ENCODE data around the gene GNLY.

The GNLY gene

DNA sequence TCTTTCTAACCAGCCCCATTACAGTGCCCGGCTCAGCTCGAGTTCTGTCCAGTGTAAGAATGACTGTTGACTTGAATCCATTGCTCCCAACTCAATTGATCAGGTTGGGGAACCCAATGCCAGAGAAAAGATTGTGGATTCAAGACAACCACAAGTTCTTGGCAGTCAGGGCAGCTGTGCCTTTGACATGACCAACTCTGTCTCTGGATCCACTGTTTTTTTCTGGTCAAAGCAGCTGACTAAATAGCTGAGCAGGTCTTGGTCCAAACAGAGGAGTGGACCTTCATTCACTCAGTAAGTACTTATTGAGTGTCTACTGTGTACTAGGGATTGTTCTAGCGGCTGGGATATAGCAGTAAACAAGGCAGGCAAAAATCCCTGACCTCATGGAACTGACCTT is 53.3 kb downstream of the GNLY start:
- no peak for DNase-seq (ENCODE audit: low read depth)
- TF ChIP-seq, protein P1, sequence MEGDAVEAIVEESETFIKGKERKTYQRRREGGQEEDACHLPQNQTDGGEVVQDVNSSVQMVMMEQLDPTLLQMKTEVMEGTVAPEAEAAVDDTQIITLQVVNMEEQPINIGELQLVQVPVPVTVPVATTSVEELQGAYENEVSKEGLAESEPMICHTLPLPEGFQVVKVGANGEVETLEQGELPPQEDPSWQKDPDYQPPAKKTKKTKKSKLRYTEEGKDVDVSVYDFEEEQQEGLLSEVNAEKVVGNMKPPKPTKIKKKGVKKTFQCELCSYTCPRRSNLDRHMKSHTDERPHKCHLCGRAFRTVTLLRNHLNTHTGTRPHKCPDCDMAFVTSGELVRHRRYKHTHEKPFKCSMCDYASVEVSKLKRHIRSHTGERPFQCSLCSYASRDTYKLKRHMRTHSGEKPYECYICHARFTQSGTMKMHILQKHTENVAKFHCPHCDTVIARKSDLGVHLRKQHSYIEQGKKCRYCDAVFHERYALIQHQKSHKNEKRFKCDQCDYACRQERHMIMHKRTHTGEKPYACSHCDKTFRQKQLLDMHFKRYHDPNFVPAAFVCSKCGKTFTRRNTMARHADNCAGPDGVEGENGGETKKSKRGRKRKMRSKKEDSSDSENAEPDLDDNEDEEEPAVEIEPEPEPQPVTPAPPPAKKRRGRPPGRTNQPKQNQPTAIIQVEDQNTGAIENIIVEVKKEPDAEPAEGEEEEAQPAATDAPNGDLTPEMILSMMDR (IDR thresholded peaks at IDR 0.05; ENCODE audit: low read length, missing control alignments): no peak
- H3K4me3 ChIP-seq (replicated peaks; ENCODE audit: low read depth, low read length): no peak overlapping the region

- TF ChIP-seq, protein P1 (IDR thresholded peaks at IDR 0.05; ENCODE audit: low read length, missing control alignments): no peak
- no peak overlapping the region for H3K4me3 ChIP-seq (replicated peaks; ENCODE audit: low read depth, low read length)
- DNase-seq (ENCODE audit: low read depth): no peak
These were observed 54.0 kb downstream of the GNLY start for GRCh38 chr2:85748039-85748734.

Measured in fibroblast of pulmonary artery (primary cell).